Brain pericyte (primary cell): ENCODE results near the gene PREX1.
"Not testable (repeated sequence)": the region's sequence is repeated elsewhere in the genome, so short reads cannot be mapped to it uniquely, and the experiment has no call there.

Experiments used
- DNase-seq: peaks from one replicate; pipeline ENCODE4 v3.0.0-alpha.2; 2012; ENCODE audit warnings: low read depth, low spot score

PREX1 gene

GRCh38 chr20:48812600-48813445 lies 15.0 kb downstream of the PREX1 start:
- DNase-seq: no peak

- DNase-seq: not testable (repeated sequence)
Observed at GRCh38 chr20:48812114-48812513, 15.7 kb downstream of the PREX1 start.

- DNase-seq: no peak
Observed at GRCh38 chr20:48809673-48810072, 18.1 kb downstream of the PREX1 start.

- DNase-seq: no peak
Observed at GRCh38 chr20:48808382-48809034, 19.3 kb downstream of the PREX1 start.

GRCh38 chr20:48807586-48808381 lies 20.0 kb downstream of the PREX1 start:
- DNase-seq: no peak

GRCh38 chr20:48807051-48807450 lies 20.7 kb downstream of the PREX1 start:
- DNase-seq: no peak

GRCh38 chr20:48805716-48806115 lies 22.1 kb downstream of the PREX1 start:
- DNase-seq: no peak

- no peak for DNase-seq
Observed at GRCh38 chr20:48805286-48805685, 22.5 kb downstream of the PREX1 start.

GRCh38 chr20:48804300-48804980 lies 23.4 kb downstream of the PREX1 start:
- DNase-seq: no peak

GRCh38 chr20:48803176-48804053 lies 24.4 kb downstream of the PREX1 start:
- DNase-seq: no peak

- no peak for DNase-seq
Observed at GRCh38 chr20:48802647-48803046, 25.2 kb downstream of the PREX1 start.

- DNase-seq: no peak
Observed at GRCh38 chr20:48802216-48802615, 25.6 kb downstream of the PREX1 start.

- DNase-seq: no peak
Observed at GRCh38 chr20:48801197-48801596, 26.6 kb downstream of the PREX1 start.

- DNase-seq: no peak
Observed at GRCh38 chr20:48800177-48800576, 27.6 kb downstream of the PREX1 start.

GRCh38 chr20:48799328-48800105 lies 28.3 kb downstream of the PREX1 start:
- no peak for DNase-seq

GRCh38 chr20:48797850-48798747 lies 29.7 kb downstream of the PREX1 start:
- DNase-seq: no peak

- DNase-seq: no peak
Observed at GRCh38 chr20:48797275-48797825, 30.4 kb downstream of the PREX1 start.

GRCh38 chr20:48795732-48796131 lies 32.1 kb downstream of the PREX1 start:
- DNase-seq: no peak
